ENCODE measurements around the gene DENND6B. TPM values are rescaled to one million over a fixed set of nuclear protein-coding genes. Genes with fewer than 3 reads are reported as not detected.

Gene DENND6B
- total and polyA plus RNA-seq, 2 experiments from 2014 or later, result 0.71 to 1.3 TPM

GRCh38 chr22:50317178-50317577 lies 9.6 kb downstream of the DENND6B start:
- H3K4me3 ChIP-seq, result no peak overlapping the region
- no peaks in the 10 kb centered on the region for H4K20me1 ChIP-seq (replicated peaks; ENCODE audit: insufficient read depth)
- H3K27me3 ChIP-seq (ENCODE audit: insufficient read depth), result no peaks in the 10 kb centered on the region
- H3F3A ChIP-seq (replicated peaks; ENCODE audit: low read depth), result no peaks in the 10 kb centered on the region
- no peaks in the 10 kb centered on the region for H3K4me1 ChIP-seq (ENCODE audit: insufficient read depth)
- no peaks in the 10 kb centered on the region for H3K9me2 ChIP-seq (ENCODE audit: insufficient read depth)
- DNase-seq (ENCODE audit: low spot score) (no peak), ATAC-seq (no peak)
- H3K9me3 Mint-ChIP-seq, result no peaks in the 10 kb centered on the region
- peaks cover 7% of the 10 kb centered on the region for H3K27me3 Mint-ChIP-seq (ENCODE audit: insufficient read depth, low read depth, poor library complexity)
- no peak overlapping the region for H3K27ac ChIP-seq (ENCODE audit: low read depth)
- peaks cover 6% of the 10 kb centered on the region for H3K4me1 Mint-ChIP-seq
- no peak for TF ChIP-seq ETS1 (IDR thresholded peaks at IDR 0.05)
- no peak for TF ChIP-seq REST (IDR thresholded peaks at IDR 0.05; ENCODE audit: unreplicated experiment)
- no peak for TF ChIP-seq EZH2 (IDR thresholded peaks at IDR 0.05; ENCODE audit: low read depth, unreplicated experiment)
- TF ChIP-seq JUNB (IDR thresholded peaks at IDR 0.05; ENCODE audit: unreplicated experiment), result no peak
- no peak for TF ChIP-seq STAT1 (IDR thresholded peaks at IDR 0.05; ENCODE audit: unreplicated experiment)
- no peak for TF ChIP-seq EZH2phosphoT487 (IDR thresholded peaks at IDR 0.05; ENCODE audit: unreplicated experiment)
- TF ChIP-seq ZNF462 (CRISPR knock-in tag; IDR thresholded peaks at IDR 0.05), result no peak
- TF ChIP-seq CREB1 (CRISPR knock-in tag; IDR thresholded peaks at IDR 0.05; ENCODE audit: low read depth), result no peak
- no peak for TF ChIP-seq ZNF114 (CRISPR knock-in tag; IDR thresholded peaks at IDR 0.05)
- TF ChIP-seq POLR2AphosphoS5 (IDR thresholded peaks at IDR 0.05; ENCODE audit: low read depth), result no peak
- no peak overlapping the region for H3K4me3 Mint-ChIP-seq
- no peak overlapping the region for H3K4me2 ChIP-seq
- H3K79me2 ChIP-seq (replicated peaks; ENCODE audit: insufficient read depth), result no peaks in the 10 kb centered on the region
- no peaks in the 10 kb centered on the region for H3K36me3 ChIP-seq (ENCODE audit: insufficient read depth)
- no peak overlapping the region for H2AFZ ChIP-seq
- H3K36me3 Mint-ChIP-seq (ENCODE audit: low read depth), result no peaks in the 10 kb centered on the region; the same call in 2 of the 3 replicates
- no peak overlapping the region for H3K27ac Mint-ChIP-seq

All from GM23338 (cell line).